GM21528 (cell line): ENCODE results near the gene DOK1.

ENCODE experiments used
- ATAC-seq: cut with Tn5 transposase; IDR thresholded peaks from one replicate; pipeline ENCODE4 v1.9.1; 2021; ENCODE audit warnings: mild to moderate bottlenecking, moderate library complexity; ENCODE audit not compliant: unreplicated experiment, low FRiP score

DOK1 gene

GRCh38 chr2:74524955-74525716 is 29.4 kb upstream of the DOK1 start:
- ATAC-seq, result no peak

- ATAC-seq, result no peak
Measured at GRCh38 chr2:74525717-74526648, 28.5 kb upstream of the DOK1 start, which contains the start of gene DQX1. TSS of gene DQX1 (minus strand) at chr2:74526231. CDS start at chr2:74525729, 502 bp downstream.

- no peak for ATAC-seq
Measured at GRCh38 chr2:74526649-74527230, 27.8 kb upstream of the DOK1 start.

- no peak for ATAC-seq
Measured at GRCh38 chr2:74527741-74528140, 26.8 kb upstream of the DOK1 start.

- peak; percentile 7 for ATAC-seq
Measured at GRCh38 chr2:74528600-74529356, 25.7 kb upstream of the DOK1 start.

GRCh38 chr2:74529357-74530238 is 24.9 kb upstream of the DOK1 start, which contains the start of the genes AUP1 and HTRA2:
TSS of gene AUP1 (minus strand) at chr2:74529706. CDS start at chr2:74529629, 77 bp downstream.
TSS of gene HTRA2 (plus strand) at chr2:74529933. CDS start at chr2:74530007, 74 bp downstream.
- peak; percentile 79 for ATAC-seq

GRCh38 chr2:74530239-74531187 is 24.0 kb upstream of the DOK1 start:
- ATAC-seq, result peak; percentile 22

GRCh38 chr2:74531666-74532065 is 22.9 kb upstream of the DOK1 start:
- no peak for ATAC-seq

GRCh38 chr2:74532222-74532621 is 22.3 kb upstream of the DOK1 start:
- no peak for ATAC-seq

- ATAC-seq, result no peak
Measured at GRCh38 chr2:74533464-74533863, 21.1 kb upstream of the DOK1 start.

GRCh38 chr2:74534411-74534810 is 20.1 kb upstream of the DOK1 start:
- no peak for ATAC-seq

- ATAC-seq, result no peak
Measured at GRCh38 chr2:74535440-74535965, 19.0 kb upstream of the DOK1 start.

- no peak for ATAC-seq
Measured at GRCh38 chr2:74536166-74536950, 18.2 kb upstream of the DOK1 start.

- ATAC-seq, result no peak
Measured at GRCh38 chr2:74537140-74537539, 17.4 kb upstream of the DOK1 start.

- no peak for ATAC-seq
Measured at GRCh38 chr2:74538881-74539339, 15.6 kb upstream of the DOK1 start.

- ATAC-seq, result no peak
Measured at GRCh38 chr2:74540291-74540690, 14.2 kb upstream of the DOK1 start.

GRCh38 chr2:74542978-74543377 is 11.5 kb upstream of the DOK1 start:
- ATAC-seq, result no peak
